Epidermal melanocyte (primary cell): Measurements from ENCODE around the gene GSTCD.
"Not testable (repeated sequence)": the region's sequence is repeated elsewhere in the genome, so short reads cannot be mapped to it uniquely, and the experiment has no call there.

Source experiments
- DNase-seq: peaks from one replicate; pipeline ENCODE4 v3.0.0; 2011; ENCODE audit warnings: low spot score; ENCODE audit not compliant: insufficient read length

Gene GSTCD

DNA sequence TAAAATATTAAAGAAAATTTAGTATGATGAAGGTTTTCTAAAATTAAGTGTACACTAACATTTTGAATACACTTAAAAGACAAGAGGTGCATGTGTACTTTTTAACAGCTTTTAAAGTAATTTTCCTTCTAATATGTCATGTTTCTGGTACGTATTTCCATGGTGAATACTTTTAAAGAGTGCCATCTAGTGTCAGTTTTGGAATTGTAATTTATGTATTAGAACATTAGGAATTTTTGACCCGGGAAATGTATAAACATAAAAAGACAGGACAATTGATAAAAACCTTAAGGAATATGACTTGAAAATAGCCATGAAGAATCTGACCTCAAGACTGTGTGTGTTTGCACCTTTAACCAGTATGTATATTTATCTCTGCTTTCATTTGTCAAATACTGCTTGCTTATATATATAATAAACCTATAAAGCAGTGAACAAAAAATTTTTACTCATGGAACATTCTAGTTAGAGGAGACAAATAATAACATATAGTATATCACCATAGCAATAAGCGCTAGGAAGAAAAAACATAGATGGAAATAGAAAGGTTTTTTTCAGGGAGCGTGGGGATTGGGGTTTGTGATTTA is 7.2 kb downstream of the GSTCD start:
- peak; percentile 38 for DNase-seq

DNA sequence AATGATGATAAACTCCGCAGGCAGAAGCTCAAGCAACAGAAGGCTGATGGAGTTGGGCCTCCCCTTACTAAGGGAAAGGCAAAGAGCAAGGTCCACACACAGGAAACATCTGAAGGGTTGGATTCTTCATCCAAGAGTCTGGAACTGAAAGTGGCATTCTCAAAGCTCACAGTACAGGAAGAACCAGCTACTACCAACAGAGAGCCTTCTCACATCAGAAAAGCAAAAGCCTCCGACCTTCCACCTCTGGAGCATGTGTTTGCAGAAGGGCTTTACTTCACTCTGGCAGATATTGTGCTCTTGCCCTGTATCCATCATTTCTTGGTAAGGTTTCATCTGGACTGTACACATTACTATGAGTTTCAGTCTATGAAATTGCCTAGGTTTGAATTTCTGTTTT is 10.6 kb downstream of the GSTCD start:
- no peak for DNase-seq

DNA sequence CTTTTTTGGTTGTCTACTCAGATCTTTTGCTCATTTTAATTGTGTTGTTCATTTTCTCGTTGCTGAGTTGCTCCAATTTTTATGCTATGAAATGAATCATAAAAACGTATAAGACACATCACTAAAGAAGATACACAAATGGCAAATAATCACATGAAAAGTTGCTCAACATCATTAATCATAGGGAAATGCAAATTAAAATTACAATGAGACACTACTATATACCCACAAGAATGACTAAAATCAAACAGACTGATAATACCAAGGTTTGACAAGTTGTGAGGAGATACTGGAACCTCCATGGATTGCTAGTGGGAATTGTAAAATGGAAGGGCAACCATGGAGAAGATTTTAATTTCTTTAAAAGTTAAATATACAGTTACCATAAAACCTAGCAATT is 17.0 kb downstream of the GSTCD start:
- no peak for DNase-seq

DNA sequence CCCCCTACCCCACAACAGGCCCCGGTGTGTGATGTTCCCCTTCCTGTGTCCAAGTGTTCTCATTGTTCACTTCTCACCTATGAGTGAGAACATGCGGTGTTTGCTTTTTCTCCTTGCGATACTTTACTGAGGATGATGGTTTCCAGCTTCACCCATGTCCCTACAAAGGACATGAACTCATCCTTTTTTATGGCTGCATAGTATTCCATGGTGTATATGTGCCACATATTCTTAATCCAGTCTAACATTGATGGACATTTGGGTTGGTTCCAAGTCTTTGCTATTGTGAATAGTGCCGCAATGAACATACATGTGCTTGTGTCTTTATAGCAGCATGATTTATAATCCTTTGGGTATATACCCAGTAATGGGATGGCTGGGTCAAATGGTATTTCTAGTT is 21.3 kb downstream of the GSTCD start:
- DNase-seq, result not testable (repeated sequence)

DNA sequence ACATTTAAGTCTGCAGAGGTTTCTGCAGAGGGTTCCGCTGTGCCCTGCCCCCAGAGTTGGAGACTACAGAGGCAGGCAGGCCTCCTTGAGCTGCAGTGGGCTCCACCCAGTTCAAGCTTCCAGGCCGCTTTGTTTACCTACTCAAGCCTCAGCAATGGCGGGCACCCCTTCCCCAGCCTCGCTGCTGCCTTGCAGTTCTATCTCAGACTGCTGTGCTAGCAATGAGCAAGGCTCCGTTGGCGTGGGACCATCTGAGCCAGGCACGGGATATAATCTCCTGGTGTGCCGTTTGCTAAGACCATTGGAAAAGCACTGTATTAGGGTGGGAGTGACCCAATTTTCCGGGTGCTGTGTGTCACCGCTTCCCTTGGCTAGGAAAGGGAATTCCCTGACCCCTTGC is 26.6 kb downstream of the GSTCD start:
- DNase-seq, result not testable (repeated sequence)

DNA sequence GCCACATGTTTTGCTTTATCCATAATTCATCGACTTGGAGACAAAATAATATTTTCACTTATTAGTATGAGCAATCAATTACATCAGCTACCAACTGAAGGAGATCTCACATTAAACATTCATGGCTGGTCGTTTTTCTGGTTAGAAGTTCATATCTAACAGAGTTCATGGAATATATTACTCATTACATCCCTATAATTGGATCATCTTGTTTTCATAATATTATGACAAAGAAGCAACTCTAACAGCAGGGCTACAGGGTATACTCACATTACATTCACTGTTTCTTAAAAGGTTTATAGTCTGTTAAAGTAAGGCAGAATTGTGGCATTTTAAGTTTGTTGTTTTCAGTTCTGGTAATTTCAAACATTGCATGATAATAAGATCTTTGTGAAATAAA is 33.0 kb downstream of the GSTCD start:
- DNase-seq, result no peak

DNA sequence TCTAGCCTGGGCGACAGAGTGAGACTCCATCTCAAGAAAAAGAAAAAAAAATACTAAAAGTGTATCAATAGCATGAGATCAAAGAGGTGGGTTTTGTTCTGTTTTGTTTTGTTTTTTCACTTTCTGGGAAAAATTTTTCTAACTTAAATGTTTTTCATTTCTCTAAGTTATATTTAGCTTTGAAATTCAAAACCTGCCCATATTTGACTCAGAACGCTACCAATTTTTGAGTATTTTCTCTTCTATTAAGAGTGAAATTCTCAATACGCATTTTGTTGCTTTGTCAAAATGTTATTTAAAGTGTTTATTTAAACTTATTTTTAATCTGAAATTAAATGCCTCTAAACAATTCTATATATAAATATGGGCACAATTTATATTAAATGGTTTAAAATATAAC is 39.6 kb downstream of the GSTCD start:
- DNase-seq, result no peak

DNA sequence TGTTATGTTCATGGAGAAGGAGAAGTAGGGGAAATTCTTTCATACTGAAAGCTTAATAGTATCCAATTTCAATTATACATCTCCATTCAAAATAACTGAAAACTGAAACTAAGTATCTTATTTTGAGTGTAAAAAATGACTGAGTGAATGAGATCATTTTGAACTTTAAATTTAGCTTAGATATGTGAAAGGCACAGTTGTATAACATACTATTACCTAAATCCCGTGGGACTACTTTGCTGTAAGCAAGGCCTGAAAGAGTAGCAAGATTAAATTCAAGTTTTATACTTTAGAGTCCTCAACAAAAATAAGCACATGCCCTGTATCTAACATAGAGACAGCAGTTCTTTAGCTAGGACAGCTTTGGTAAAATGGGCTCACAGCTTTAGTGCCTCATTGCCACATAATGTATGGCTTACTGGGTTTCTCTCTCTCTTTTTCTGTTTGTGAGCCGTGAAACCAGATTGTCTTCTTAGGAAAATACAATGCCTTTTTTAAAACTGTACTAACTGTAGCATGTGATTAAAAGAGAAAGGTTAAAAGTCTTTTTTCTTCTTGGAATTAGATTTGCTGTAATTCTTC is 43.2 kb downstream of the GSTCD start:
- DNase-seq, result no peak

DNA sequence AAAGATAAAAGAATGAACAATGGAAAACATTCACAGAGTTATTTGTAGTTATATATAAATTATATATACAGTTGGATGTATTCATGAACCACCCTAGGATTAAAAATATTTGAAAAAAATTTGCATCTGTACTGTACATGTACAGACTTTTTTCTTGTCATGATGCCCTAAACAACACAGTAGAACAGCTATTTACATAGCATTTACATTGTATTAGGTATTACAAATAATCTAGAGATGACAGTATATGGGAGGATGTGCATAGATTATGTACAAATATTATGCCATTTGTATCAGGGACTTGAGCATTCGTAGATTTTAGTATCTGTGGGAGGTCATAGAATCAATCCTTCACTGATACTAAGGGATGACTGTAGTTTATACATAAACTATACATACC is 44.8 kb downstream of the GSTCD start:
- DNase-seq, result no peak

DNA sequence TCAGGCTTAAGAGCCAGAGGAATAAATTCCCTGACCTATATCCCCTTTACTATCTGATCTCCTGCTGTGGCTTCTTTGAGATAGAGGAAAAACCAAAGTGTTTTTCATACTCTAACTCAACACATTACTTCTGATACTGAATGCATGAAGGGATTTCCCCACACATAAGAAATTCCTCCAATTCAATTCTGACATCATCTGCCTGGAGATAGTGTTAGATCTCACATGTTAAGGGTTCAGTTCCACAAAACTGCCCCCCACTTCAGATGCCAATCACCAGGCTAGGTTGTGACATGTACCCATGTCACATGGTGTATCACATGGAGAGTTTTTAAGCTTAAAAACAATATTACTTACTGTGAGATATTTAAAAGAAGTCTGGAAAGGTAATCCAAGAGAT is 46.8 kb downstream of the GSTCD start:
- no peak for DNase-seq

DNA sequence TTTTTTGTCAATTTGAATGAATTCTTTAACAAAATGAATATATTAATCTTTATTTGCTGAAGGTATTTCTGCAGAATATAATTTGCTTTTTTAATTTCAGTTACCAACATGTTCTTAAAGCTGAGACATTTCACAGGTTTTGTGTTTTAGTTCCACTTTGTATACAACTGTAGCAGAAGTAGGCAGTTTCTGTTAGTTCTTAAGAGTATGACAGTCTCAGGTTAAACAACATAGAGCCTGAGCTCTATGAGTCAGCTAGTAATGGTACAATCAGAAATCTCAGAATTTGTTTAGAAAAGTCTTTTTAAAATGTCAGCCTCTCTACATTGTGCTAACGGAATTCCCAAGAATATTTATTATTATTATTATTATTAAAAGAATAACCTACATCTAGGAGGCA is 50.4 kb downstream of the GSTCD start:
- no peak for DNase-seq

DNA sequence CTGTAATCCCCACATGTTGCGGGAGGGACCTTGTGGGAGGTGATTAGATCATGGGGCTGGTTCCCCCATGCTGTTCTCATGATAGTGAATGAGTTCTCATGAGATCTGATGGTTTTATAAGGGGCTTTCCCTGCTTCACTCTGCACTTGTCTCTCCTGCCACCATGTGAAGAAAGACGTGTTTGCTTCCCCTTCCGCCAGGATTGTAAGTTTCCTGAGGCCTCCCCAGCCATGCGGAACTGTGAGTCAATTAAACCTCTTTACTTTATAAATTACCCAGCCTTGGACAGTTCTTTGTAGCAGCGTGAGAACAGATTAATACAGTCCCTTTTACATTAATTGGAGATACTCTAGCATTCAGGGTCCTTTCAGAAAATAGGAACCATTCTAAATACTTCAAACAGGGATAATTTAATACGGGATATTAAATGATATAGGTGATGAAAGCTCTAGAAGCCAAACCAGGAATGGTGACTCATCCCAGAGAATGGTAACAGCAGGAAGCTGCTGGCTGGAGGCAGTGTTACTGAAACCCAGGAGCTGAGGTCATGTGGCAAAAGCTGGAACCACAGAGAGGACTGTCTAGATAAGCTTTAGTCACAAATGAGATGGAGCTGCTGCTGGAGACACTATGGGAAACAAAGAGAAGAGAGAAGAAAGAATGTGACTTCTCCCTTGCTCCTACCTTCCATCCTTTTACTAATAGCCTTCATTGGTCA is 57.3 kb downstream of the GSTCD start:
- no peak for DNase-seq

DNA sequence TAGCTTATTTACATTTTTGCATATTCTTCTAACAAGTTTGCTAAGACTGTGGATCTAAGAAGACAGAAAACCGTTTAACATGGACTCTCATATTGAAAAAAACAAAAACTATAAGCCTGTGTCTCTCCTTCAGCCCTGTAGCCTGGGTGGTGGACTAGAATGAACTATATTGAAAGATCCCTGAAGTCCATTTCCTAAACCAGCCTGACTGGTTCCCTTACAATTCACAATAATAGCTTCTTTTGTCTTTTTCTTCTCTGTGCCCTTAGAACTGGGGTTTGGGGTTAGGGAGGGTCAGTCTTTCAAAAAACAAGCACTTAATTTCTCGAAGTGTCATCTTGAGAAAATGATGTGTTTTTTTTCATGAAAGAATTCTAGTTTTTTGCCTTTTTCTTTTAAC is 59.0 kb downstream of the GSTCD start:
- DNase-seq, result no peak

DNA sequence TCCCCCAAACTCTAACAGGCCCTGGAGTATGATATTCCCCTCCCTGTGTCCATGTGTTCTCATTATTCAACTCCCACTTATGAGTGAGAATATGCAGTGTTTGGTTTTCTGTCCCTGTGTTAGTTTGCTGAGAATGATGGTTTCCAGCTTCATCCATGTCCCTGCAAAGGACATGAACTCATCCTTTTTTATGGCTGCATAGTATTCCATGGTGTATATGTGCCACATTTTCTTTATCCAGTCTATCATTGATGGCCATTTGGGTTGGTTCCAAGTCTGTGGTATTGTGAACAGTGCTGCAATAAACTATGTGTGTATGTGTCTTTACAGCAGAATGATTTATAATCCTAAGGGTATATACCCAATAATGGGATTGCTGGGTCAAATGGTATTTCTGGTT is 61.9 kb downstream of the GSTCD start:
- not testable (repeated sequence) for DNase-seq

DNA sequence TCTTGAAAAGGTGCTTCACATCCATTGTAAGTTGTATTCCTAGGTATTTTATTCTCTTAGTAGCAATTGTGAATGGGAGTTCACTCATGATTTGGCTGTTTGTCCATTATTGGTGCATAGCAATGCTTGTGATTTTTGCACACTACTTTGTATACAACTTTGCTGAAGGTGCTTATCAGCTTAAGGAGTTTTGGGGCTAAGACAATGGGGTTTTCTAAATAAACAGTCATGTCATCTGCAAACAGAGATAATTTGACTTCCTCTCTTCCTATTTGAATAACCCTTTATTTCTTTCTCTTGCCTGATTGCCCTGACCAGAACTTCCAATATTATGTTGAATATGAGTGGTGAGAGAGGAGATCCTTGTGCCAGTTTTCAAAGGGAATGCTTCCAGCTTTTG is 63.5 kb downstream of the GSTCD start:
- DNase-seq, result not testable (repeated sequence)

DNA sequence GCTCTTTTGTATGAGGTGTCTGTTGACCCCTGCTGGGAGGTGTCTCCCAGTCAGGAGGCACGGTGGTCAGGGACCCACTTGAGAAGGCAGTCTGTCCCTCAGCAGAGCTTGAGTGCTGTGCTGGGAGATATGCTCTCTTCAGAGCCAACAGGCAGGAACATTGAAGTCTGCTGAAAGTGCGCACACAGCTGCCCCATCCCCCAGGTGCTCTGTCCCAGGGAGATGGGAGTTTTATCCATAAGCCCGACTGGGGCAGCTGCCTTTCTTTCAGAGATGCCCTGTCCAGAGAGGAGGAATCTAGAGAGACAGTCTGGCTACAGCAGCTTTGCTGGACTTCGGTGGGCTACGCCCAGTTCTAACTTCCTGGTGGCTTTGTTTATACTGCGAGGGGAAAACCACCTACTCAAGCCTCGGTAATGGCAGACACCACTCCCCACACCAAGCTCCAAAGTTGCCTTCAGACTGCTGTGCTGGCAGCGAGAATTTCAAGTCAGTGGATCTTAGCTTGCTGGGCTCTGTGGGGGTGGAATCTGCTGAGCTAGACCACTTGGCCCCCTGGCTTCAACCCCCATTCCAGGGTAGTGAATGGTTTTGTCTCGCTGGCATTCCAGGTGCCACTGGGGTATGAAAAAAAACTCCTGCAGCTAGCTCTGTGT is 67.3 kb downstream of the GSTCD start:
- DNase-seq, result not testable (repeated sequence)

DNA sequence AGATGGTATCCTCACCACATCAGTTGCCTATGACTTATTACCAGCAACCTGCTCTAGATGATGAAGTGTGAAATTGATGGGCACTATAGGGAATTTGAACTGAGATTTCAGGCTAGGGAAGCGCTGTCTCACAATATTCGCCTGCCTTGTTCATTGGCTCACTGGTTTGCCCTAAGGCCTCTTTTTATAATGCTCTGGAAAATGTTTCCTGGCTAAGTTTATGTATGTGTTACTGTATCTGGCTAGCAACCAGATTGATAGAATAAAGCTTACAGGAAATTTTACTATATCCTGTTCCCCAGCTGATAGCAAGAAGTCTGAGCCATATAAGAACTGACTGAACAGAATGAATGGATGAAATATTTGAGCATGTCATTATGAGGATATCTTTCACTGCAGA is 71.6 kb downstream of the GSTCD start:
- no peak for DNase-seq

DNA sequence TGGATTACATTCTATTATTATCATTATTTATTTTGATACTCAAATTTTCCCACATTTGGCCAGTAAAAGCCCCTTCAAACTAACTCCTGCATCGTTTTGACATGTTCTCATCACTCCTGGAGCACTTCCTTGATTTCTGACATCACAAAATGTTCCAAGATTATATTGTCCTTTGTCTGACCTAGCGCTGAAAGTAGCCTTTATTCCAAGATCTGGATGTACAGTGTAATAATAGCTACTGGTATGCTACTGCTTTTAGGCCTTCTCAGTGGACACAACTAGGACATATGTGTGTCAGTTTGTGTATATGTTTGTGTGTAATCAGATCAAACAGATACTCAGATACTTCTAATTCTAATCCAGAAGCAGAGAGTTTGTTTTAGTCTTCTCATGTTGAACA is 76.2 kb downstream of the GSTCD start:
- DNase-seq, result no peak

DNA sequence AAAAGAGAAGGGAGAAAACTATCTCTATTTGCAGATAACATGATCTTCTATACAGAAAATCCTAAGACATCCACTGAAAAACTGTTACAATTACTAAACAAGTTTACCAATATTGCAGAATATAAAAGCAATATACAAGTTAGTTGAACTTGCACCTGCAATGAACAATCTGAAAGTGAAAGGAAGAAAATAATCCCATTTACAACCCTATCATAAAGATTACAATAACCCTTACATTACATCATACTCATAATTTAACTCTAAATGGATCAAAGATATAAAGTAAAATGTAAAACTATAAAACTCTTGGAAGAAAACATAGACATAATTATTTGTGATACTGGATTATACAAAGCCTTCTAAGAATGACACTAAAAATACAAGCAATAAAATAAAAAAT is 77.2 kb downstream of the GSTCD start:
- no peak for DNase-seq

DNA sequence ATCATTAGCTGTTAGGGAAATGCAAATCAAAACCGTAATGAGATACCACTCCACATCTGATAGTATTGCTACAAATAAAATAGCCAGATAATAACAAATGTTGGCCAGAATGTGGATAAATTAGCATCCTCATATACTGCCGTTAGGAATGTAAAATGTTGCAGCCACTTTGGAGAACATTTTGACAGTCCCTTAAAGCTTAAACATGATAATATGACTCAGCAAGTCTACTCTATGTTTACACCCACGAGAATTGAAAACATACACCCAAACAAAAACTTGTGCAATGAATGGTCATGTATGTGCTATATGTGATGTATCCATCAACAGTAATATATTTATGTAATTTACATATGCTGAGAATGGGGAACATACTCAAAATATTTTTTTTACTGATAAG is 78.2 kb downstream of the GSTCD start:
- DNase-seq, result no peak

DNA sequence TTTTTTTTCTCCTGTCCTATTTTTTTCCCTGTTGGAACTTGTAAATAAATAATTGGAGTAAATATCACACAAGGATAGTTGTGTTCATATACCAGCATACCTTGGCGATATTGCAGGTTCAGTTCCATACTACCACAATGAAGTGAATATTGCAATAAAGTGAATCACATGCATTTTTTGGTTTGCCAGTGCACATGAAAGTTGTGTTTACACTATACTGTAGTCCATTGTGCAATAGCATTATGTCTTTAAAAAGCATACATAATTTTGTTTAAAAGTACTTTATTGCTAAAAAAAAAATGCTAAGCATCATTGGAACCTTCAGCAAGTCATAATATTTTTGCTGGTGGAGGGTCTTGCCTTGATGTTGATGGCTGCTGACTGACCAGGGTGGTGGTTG is 88.6 kb downstream of the GSTCD start:
- no peak for DNase-seq

DNA sequence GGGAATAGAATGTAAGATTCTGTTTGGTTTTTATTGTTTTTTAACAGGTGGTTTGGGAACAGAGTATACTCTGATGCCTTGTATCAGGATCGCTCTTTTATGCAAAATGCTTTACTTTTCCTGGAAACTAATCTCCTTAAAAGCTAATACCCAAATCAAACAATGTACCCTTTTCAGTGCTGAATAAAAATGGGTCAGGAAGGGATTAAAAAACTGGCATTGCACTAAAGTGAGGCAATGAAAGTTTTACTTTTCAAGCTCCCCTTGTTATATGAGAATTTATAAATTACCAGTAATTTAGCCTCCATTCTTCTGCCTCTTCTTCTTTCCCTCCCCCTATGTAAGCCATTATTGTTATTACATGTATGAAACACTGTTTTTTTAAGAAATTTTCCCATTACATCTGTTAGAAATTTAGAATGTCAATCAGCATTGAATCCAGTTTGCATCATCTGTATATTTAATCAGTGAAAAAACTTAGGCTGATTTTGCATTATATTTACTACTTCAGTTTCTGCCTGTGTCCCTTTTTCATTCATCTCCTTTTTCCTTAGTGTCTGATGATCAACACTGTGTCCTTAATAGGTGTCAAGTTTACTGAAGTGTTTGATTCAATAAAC is 97.0 kb downstream of the GSTCD start:
- DNase-seq, result no peak
